GM12875 (cell line): ENCODE data around the gene B3GALT2.

ENCODE experiments used
- H3K4me3 ChIP-seq: one replicate; pipeline ENCODE4 v1.5.1; 2011; ENCODE audit warnings: low read depth, low read length, control low read depth
- CTCF ChIP-seq: IDR thresholded peaks from 2 replicates; pipeline ENCODE4 v1.5.1; 2011; ENCODE audit warnings: low read depth, mild to moderate bottlenecking, control low read depth, inconsistent platforms, low read length, moderate library complexity, borderline replicate concordance; ENCODE audit not compliant: insufficient read depth

Gene B3GALT2

GRCh38 chr1:193216920-193217319 is 30.5 kb upstream of the B3GALT2 start:
- TF ChIP-seq CTCF: no peak

GRCh38 chr1:193213998-193214397 is 27.6 kb upstream of the B3GALT2 start:
- H3K4me3 ChIP-seq: no peak overlapping the region
- no peak for TF ChIP-seq CTCF

More at GRCh38 chr1:193216920-193217319, 30.5 kb upstream of the B3GALT2 start:
- H3K4me3 ChIP-seq: no peak overlapping the region

- TF ChIP-seq CTCF: no peak
- no peak overlapping the region for H3K4me3 ChIP-seq
Measured at GRCh38 chr1:193212637-193213036, 26.2 kb upstream of the B3GALT2 start.

GRCh38 chr1:193211539-193211938 is 25.1 kb upstream of the B3GALT2 start:
- TF ChIP-seq CTCF: no peak
- no peak overlapping the region for H3K4me3 ChIP-seq

- no peak overlapping the region for H3K4me3 ChIP-seq
- no peak for TF ChIP-seq CTCF
Measured at GRCh38 chr1:193210996-193211395, 24.6 kb upstream of the B3GALT2 start.

GRCh38 chr1:193201021-193201420 is 14.6 kb upstream of the B3GALT2 start:
- TF ChIP-seq CTCF: no peak

GRCh38 chr1:193199940-193200339 is 13.5 kb upstream of the B3GALT2 start:
- no peak overlapping the region for H3K4me3 ChIP-seq
- no peak for TF ChIP-seq CTCF

More at GRCh38 chr1:193201021-193201420, 14.6 kb upstream of the B3GALT2 start:
- H3K4me3 ChIP-seq: no peak overlapping the region
